ENCODE measurements around the gene SOX3.

SOX3 gene

DNA sequence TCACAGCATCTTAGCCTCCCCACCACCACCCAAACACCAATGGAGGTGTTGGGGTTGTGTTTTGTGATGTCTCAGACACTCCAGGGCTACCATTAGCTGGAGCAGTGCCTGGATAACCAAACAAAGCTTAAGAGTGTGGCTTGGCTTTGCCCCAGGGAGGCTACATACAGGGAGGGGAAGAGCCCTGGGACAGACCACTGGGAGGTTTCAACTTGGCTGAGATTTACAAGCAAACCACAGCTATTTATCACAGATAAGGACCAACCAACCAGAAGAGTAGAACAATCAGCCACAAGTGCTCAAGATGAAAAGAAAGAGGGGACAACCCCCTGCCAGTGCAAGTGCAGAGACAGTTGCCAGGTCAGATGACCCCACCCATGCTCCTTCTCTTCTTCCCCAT lies 24.1 kb downstream of the SOX3 start:
- DNase-seq: no peak
- no peaks in the 10 kb centered on the region for H3F3A ChIP-seq (ENCODE audit: insufficient read depth, low read length)
- H3K79me2 ChIP-seq (ENCODE audit: low read length): no peaks in the 10 kb centered on the region
- H4K20me1 ChIP-seq (ENCODE audit: insufficient read depth, low read length): no peaks in the 10 kb centered on the region
- no peak overlapping the region for H3K4me2 ChIP-seq (ENCODE audit: low read depth, low read length)
- no peak overlapping the region for H2AFZ ChIP-seq (ENCODE audit: low read length)
- no peaks in the 10 kb centered on the region for H3K9me3 ChIP-seq (replicated peaks; ENCODE audit: insufficient read depth, low read length)
- H3K4me1 ChIP-seq (ENCODE audit: low read length): no peaks in the 10 kb centered on the region
- no peaks in the 10 kb centered on the region for H3K36me3 ChIP-seq (replicated peaks; ENCODE audit: insufficient read depth, low read length)
- no peak overlapping the region for H3K27ac ChIP-seq (ENCODE audit: low read length)
- H3K9me2 ChIP-seq (replicated peaks; ENCODE audit: insufficient read depth, low read length): no peaks in the 10 kb centered on the region
- no peak overlapping the region for H3K9ac ChIP-seq (ENCODE audit: low read length)
- TF ChIP-seq EZH2phosphoT487 (IDR thresholded peaks at IDR 0.05; ENCODE audit: low read length) (no peak), EZH2 (optimal IDR thresholded peaks at IDR 0.05; ENCODE audit: low read depth, low read length) (no peak)
- TF ChIP-seq, protein P1, sequence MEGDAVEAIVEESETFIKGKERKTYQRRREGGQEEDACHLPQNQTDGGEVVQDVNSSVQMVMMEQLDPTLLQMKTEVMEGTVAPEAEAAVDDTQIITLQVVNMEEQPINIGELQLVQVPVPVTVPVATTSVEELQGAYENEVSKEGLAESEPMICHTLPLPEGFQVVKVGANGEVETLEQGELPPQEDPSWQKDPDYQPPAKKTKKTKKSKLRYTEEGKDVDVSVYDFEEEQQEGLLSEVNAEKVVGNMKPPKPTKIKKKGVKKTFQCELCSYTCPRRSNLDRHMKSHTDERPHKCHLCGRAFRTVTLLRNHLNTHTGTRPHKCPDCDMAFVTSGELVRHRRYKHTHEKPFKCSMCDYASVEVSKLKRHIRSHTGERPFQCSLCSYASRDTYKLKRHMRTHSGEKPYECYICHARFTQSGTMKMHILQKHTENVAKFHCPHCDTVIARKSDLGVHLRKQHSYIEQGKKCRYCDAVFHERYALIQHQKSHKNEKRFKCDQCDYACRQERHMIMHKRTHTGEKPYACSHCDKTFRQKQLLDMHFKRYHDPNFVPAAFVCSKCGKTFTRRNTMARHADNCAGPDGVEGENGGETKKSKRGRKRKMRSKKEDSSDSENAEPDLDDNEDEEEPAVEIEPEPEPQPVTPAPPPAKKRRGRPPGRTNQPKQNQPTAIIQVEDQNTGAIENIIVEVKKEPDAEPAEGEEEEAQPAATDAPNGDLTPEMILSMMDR (IDR thresholded peaks at IDR 0.05; ENCODE audit: low read length): no peak
- H3K27me3 ChIP-seq (replicated peaks; ENCODE audit: insufficient read depth, low read length): no peaks in the 10 kb centered on the region
- H3K4me3 ChIP-seq (ENCODE audit: low read length): no peak overlapping the region

DNA sequence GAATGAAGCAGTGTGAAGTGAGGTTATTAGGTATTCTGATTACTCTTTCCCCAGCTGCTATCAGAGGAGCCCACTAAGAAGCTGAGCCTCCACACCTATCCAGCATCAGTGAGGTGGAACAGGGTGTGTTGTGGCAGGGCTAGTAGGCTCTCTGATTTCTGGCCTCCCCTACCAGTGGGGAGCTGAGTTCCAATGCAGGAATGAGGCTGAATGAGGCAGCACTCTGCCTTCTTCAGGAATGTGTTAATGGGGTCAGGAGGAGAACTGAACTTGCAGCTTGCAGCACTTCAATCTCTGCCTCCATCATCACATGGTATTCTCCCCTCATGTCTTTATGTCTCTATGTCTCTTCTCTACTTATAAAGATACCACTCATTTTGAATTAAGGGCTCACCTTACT lies 26.9 kb downstream of the SOX3 start:
- Histone ChIP-seq H3K9ac (ENCODE audit: low read length) (no peak overlapping the region), H3K9me3 (replicated peaks; ENCODE audit: insufficient read depth, low read length) (no peaks in the 10 kb centered on the region), H2AFZ (ENCODE audit: low read length) (no peak overlapping the region), H3K27ac (ENCODE audit: low read length) (no peak overlapping the region), H3K9me2 (replicated peaks; ENCODE audit: insufficient read depth, low read length) (no peaks in the 10 kb centered on the region), H3F3A (ENCODE audit: insufficient read depth, low read length) (no peaks in the 10 kb centered on the region), H3K79me2 (ENCODE audit: low read length) (no peaks in the 10 kb centered on the region), H3K27me3 (replicated peaks; ENCODE audit: insufficient read depth, low read length) (no peaks in the 10 kb centered on the region), H4K20me1 (ENCODE audit: insufficient read depth, low read length) (no peaks in the 10 kb centered on the region), H3K4me1 (ENCODE audit: low read length) (no peaks in the 10 kb centered on the region), H3K4me3 (ENCODE audit: low read length) (no peak overlapping the region), H3K4me2 (ENCODE audit: low read depth, low read length) (no peak overlapping the region), H3K36me3 (replicated peaks; ENCODE audit: insufficient read depth, low read length) (no peaks in the 10 kb centered on the region)
- DNase-seq: no peak
- TF ChIP-seq, protein P1 (IDR thresholded peaks at IDR 0.05; ENCODE audit: low read length): no peak
- no peak for TF ChIP-seq EZH2 (optimal IDR thresholded peaks at IDR 0.05; ENCODE audit: low read depth, low read length)
- TF ChIP-seq EZH2phosphoT487 (IDR thresholded peaks at IDR 0.05; ENCODE audit: low read length): no peak

DNA sequence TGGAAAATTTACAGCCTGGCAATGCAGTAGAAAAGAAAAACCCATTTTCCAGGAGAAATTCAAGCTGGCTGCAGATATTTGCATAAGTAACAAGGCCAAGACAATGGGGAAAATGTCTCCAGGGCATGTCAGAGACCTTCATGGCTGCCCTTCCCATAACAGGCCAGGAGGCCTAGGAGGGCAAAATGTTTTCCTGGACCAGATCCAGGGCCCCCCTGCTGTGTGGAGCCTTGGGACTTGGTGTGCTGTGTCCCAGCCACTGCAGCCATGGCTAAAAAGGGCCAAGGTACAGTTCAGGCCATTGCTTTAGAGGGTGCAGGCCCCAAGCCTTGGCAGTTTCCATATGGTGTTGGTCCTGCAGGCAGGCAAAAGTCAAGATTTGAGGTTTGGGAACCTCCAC lies 29.8 kb downstream of the SOX3 start:
- Histone ChIP-seq H3K27me3 (replicated peaks; ENCODE audit: insufficient read depth, low read length) (no peaks in the 10 kb centered on the region), H3K9me3 (replicated peaks; ENCODE audit: insufficient read depth, low read length) (no peaks in the 10 kb centered on the region), H3K4me2 (ENCODE audit: low read depth, low read length) (no peak overlapping the region), H4K20me1 (ENCODE audit: insufficient read depth, low read length) (no peaks in the 10 kb centered on the region), H3K79me2 (ENCODE audit: low read length) (no peaks in the 10 kb centered on the region), H3K36me3 (replicated peaks; ENCODE audit: insufficient read depth, low read length) (no peaks in the 10 kb centered on the region), H3F3A (ENCODE audit: insufficient read depth, low read length) (no peaks in the 10 kb centered on the region), H3K4me3 (ENCODE audit: low read length) (no peak overlapping the region), H3K27ac (ENCODE audit: low read length) (no peak overlapping the region), H3K9ac (ENCODE audit: low read length) (no peak overlapping the region), H3K4me1 (ENCODE audit: low read length) (no peaks in the 10 kb centered on the region), H3K9me2 (replicated peaks; ENCODE audit: insufficient read depth, low read length) (no peaks in the 10 kb centered on the region), H2AFZ (ENCODE audit: low read length) (no peak overlapping the region)
- no peak for DNase-seq
- TF ChIP-seq, protein P1 (IDR thresholded peaks at IDR 0.05; ENCODE audit: low read length): no peak
- TF ChIP-seq EZH2phosphoT487 (IDR thresholded peaks at IDR 0.05; ENCODE audit: low read length) (no peak), EZH2 (optimal IDR thresholded peaks at IDR 0.05; ENCODE audit: low read depth, low read length) (no peak)

Measured in MM.1S (cell line).